ELF-1 (cell line): ENCODE measurements around the gene SAT1.

Source experiments
- DNase-seq: peaks from one replicate; pipeline ENCODE4 v3.0.0-alpha.2; 2016; ENCODE audit warnings: low read depth, low spot score

The SAT1 gene

DNA sequence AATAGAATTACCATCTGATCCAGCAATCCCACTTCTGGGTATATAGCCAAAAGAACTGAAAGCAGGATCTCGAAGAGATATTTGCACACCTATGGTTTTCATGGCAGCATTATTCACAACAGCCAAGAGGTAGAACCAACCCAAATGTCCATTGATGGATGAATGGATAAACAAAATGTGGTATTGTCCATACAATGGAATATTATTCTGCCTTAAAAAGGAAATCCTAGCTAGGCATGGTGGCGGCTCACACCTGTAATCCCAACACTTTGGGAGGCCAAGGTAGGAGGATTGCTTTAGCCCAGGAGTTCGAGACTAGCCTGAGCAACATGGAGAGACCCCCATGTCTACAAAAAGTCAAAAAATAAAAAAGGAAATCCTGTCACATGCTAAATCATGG is 27.3 kb downstream of the SAT1 start:
- DNase-seq, result no peak

DNA sequence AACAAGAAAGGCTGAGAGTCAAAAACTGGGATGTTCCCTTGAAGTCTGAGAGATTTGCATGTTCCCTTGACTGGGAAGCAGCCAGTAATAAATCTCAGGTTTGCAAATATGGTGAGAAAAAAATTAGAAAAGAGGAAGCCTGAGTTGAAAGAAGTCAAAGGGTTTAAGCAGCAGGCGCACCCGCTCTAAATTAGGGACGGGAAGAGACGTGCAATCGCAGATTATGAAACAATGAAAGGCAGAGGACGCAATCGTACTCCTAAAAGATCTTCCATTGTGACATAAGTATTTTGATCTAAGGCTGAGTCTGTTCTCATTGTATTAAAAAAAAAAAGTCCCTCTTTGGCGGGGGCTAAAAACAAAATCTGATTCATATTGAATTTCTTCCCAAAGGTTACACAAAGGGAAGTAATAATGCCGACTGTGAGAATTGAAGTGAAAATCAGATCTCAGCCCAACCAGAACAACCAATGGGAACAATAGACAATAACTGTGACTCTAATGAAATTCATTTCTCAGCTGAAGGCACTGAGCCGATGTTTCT is 28.2 kb downstream of the SAT1 start:
- DNase-seq, result no peak

DNA sequence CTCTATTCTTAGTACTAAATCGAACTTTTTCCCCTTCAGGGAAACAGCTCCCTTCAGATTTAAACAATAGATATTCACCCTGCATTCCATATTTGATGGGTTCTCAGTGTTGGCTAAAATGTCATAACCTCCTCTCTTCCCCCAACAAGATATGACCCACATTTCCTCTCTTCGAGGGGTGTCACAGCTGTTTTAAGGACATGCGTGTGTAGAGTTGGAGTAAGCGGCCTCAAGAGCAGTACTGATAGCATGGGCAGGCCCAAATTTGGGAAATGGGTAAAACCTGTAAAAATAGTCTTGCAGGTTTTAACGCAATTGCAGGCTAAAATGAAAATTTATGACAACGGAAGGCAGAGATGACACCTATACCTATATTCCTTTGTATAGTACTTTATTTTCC is 28.7 kb downstream of the SAT1 start:
- no peak for DNase-seq

DNA sequence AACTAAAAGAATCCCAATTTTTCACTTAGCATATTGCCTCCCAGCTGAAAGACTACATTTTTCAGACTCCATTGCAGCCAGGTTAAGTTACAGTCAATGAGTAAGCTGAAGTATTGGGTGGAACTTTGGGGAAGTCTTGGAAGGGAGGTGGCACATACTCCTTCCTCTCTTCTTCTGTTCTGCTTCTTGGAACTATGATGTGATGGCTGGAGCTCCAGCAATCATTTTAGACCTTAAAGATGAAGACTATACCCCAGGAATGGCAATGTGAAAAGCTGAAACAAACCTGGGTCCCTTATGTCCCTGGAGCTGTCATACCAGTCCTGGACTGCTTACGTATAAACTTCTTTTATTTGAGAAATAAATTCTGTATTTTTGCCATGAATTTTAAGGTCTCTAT is 30.8 kb downstream of the SAT1 start:
- no peak for DNase-seq

DNA sequence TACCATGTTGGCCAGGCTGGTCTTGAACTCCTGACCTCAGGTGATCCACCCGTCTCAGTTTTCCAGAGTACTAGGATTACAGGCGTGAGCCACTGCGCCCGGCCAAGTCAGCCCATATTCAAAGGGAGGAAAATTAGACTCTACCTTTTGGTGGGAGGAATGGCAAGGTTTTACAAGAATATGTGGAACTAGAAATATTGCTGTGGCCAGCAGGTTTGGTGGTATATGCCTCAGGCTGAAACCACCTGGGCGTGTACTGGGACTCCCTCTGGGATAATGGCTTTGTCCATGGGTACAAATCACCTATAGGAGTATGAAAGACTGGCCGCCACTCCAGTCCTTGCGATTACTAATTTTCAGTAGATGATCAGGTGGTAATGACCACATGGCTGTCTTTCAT is 32.4 kb downstream of the SAT1 start:
- no peak for DNase-seq

DNA sequence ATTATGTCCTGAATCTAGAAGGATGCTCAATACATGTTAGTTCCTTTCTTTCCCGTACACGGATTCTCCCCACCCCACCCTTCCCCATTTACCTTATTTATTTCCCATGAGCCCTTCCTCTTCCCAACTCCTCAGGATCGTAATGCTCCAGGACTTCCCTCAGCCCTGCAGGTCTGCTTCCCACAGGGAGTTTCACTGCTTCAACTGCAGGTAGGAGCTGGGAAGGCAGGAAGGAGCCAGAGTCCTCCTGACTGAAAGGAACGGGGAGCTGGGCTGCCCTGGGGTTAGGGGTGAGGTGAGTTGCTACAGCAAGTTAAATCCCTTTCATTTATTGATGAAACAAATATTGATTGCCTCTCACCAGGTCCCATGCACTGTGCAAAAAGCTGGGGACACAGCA is 33.2 kb downstream of the SAT1 start:
- no peak for DNase-seq

DNA sequence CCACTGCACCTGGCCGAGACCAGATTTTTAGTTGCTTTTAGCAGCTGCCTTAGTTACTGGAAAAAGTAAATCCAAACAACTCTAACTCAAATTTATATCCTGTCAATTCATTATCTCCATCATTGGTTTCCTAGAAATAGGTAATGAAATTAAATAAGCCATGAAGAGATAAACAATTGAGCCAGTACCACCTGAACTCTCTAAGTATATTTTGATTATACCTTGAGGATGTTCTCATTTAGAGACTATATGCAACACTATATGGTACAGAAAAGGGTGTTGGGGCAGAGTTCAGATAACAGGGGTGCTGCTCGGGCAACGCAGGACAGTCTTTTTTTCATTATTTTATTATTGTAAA is 35.0 kb downstream of the SAT1 start:
- DNase-seq, result no peak

DNA sequence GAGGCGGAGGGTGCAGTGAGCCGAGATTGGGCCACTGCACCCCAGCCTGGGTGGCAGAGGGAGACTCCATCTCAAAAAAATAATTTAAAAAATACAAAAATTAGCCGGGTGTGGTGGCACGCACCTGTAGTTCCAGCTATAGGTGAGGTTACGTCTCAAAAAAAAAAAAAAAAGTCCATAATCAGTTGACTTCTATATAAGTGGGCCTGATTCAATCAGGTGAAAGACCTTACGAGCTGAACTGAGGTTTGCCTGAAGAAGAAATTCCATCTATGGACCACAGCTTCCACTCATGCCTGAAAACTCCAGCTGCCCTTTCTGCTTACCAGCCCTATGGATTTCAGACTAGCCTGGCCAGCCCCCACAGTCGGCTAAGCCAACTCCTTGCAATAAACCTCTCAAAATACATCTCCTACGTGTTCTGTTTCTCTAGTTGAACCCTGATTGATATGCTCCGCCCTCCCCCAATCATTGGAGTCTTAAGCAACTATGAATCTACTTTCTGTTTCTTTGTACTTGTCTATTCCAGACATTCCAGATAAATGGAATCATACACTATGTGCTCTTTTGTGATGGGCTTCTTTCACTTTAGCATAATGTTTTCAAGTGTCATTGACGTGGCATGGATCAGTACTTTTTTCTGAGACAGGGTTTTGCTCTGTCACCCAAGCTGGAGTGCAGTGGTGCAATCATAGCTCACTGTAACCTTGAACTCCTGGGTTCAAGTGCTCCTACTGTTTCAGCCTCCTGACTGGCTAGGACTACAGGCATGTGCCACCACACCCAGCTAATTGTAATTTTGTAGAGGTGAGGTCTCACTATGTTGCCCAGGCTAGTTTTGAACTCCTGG is 36.6 kb downstream of the SAT1 start:
- DNase-seq, result no peak

DNA sequence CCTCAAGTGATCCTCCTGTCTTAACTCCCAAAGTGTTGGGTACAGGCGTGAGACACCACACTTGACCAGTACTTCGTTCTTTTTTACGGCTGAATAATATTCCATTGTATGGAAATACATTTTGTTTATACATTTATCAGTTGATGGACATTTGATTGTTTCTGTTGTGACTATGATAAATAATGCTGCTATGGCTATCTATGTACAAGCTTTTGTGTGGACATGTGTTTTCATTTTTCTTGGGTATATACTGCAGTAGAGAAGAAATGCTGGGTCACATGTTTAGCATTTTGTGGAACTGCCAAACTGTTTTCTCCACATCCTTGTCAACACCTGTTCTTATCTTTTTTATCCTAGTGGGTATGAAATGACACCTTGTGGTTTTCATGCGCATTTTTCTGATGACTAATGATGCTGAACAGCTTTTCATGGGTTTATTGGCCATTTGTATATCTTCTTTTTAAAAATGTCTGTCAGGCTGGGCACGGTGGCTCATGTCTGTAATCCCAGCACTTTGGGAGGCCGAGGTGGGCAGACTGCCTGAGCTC is 37.3 kb downstream of the SAT1 start:
- DNase-seq, result no peak

DNA sequence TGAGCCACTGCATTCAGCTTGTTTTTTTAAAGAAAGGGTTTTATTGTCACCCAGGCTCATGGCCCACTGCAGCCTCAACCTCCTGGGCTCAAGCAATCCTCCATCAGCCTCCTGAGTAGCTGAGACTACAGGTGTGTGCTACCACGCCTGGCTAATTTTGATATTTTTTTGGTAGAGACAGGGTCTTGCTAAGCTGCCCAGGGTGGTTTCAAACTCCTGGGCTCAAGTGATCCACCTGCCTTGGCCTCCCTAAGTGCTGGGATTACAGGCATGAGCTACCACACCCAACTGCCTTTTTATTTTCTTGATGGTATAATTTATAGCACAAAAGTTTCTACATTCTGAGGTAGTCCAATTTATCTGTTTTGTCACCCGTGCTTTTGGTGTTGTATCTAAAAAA is 38.9 kb downstream of the SAT1 start:
- no peak for DNase-seq

DNA sequence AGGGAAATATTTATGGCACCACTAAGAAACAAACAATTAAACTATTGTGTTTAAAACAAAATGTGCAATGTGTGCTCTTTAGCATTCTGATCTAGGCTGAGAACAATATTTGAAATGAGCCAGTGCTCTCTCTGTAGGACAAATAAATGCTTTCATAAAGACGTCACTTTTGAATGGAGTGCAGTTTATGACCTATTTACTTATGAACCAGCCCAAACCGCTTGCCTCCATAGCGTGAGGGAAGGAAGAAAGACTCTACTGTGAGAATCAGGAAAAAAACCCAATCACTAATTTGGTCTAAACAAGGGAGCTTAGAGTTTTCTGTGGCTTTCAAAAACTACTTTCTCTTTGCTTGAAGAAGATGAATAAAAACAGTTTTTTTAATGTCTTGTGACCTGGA is 39.4 kb downstream of the SAT1 start:
- DNase-seq, result no peak

DNA sequence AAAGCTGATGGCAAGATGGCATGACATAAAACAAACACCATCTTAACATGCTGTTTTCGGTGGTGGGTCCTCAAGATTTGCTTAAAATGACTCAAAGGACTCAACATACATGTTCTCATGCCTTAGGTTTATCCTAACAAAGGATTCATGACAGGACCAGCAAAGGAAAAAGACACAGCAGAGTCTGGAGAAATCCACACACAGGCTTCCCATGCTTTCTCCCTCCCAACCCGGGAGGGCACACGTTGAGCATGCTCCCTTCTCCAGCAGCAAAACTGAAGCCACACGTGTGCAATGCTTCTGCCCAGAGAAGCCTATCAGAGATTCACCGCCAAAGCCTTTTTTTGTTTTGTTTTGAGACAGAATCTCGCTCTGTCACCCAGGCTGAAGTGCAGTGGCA is 39.9 kb downstream of the SAT1 start:
- DNase-seq, result no peak

DNA sequence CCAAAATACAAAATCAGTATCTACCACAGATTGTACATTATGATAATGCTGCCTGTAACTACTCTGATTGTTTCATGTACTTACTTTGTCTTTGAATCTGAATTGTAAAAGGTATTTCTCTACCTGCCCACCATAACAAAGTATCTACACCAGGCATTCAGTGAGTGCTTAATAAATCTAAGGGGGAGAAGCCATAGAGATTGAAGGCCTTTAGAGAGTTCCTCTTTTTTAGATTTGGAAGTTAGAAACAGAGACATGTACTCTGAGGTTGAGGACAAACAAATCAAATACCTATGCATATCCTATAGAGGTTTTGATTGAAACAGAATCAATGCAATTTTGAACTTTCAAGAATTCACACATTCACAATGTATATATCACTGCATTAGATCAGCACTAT is 42.7 kb downstream of the SAT1 start:
- no peak for DNase-seq

DNA sequence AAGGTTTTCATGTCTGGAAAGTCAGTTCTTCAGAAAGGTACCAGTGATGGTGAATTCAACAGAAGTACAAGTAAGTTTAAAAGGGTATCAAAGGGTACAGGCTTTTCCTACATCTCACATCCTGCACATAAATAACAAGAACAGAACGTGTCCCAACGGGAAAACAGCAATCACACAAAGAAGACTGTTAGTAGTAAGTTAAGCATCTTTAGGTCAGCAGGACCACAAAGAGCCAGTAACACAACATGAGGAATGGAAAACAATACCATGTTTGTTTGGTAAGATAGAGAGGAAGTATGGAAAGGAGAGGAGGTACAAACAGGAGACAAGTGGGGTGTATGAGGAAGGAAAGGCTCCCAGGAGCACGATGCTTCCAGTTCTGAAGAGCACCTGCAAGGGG is 43.2 kb downstream of the SAT1 start:
- DNase-seq, result no peak

DNA sequence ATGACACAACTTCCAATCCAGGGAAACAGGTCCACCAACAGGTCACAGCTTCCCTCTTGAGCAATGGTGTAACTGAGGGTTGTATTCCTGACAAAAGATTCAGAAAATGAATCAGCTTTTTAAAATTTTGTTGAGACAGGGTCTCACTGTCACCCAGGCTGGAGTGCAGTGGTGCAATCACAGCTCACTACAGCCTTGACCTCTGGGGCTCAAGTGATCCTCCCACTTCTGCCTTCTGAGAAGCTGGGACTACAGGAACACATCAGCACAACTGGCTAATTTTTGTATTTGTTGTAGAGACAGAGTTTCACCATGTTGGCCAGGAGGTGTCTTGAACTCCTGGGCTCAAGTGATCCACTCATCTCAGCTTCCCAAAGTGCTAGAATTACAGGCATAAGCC is 43.7 kb downstream of the SAT1 start:
- no peak for DNase-seq

DNA sequence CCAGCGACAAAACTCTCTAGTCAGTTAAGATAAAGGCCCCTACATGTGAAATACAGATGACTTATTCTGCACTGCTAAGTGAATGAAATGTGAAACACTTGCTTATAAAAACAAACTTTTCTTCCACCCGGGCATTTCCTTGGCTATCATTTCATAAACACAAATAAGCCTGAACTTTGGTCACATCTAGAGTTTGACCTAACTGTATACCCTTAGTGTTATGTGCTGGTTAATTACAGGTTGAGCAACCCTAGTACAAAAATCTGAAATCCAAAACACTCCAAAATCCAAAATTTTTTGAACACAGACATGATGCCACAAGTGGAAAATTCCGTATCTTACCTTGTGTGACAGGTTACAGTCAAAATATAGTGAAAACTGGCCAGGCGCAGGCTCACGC is 45.9 kb downstream of the SAT1 start:
- DNase-seq, result no peak

DNA sequence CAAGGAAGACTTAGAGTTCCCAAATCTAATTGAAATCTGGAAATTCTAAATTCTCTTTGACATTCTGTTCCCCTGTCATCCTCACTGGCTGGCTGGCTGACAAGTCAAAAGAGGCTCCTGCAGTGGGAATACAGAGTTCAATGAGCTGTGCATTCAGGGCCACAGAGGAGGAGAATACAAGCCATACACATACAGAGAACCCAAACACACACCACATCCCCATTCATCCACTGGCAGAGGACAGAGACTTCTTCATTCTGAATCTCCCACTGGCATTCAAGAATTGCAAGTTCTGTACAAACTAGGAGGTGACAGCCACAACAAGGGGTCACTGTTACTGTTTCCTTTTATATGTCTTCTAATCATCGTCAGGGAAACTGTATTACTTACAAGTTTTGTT is 49.7 kb downstream of the SAT1 start:
- no peak for DNase-seq
